ENCODE results near the gene SUMO1. TPM values are rescaled to one million over a fixed set of nuclear protein-coding genes. Genes with fewer than 3 reads are reported as not detected.

The SUMO1 gene
- total and polyA plus RNA-seq, 10 of the 15 experiments (the other 5 are each of a cell fraction or from before 2014, with no cell fraction given): 105 to 458 (median 199) TPM

DNA sequence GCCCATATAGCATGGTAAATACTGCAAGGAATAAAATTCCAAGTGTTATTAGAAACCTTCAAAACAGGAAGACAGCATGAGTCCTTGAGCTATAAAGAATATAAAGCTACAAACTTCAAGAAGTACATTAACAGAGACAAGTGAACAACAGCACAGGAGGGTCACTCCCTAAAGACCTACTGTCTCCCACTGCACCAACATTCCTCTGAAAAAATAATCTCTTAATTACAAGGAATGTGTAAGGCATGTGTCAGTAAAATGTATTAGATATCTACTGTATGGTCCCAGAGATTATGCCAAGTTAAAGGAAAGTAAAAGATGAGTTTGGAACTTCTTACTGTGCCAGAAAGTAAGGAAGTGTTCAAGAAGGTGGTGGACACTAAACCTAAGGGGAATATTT lies 29.9 kb downstream of the SUMO1 start (continued):
- TF ChIP-seq, protein P1, sequence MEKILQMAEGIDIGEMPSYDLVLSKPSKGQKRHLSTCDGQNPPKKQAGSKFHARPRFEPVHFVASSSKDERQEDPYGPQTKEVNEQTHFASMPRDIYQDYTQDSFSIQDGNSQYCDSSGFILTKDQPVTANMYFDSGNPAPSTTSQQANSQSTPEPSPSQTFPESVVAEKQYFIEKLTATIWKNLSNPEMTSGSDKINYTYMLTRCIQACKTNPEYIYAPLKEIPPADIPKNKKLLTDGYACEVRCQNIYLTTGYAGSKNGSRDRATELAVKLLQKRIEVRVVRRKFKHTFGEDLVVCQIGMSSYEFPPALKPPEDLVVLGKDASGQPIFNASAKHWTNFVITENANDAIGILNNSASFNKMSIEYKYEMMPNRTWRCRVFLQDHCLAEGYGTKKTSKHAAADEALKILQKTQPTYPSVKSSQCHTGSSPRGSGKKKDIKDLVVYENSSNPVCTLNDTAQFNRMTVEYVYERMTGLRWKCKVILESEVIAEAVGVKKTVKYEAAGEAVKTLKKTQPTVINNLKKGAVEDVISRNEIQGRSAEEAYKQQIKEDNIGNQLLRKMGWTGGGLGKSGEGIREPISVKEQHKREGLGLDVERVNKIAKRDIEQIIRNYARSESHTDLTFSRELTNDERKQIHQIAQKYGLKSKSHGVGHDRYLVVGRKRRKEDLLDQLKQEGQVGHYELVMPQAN (conservative IDR thresholded peaks at IDR 0.05): no peak
- TF ChIP-seq RAD51 (IDR thresholded peaks at IDR 0.05): no peak

DNA sequence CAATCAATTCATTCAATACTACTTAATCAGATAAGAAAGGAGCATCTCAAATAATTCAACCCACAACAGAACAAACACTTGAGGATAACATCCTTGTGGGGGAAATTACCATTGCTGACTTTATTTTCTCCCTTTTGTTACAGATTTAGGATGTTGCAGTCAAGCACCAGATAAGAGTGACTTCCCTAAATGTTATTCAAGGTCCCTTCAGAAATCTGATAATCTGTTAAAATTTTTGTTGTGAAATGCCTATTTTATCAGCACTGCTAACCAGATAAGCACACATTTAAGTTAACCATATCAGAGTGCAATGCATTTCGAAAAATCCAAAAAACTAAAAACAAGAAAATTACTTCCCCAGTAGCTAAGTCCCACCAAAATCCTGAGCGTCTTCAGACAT lies 33.5 kb downstream of the SUMO1 start:
- H3K27ac ChIP-seq (ENCODE audit: control insufficient read depth, insufficient read depth): no peak overlapping the region
- FAIRE-seq (no peak), DNase-seq (ENCODE audit: low read depth, low spot score) (no peak), ATAC-seq (no peak)
- H3K4me1 ChIP-seq (ENCODE audit: control insufficient read depth, insufficient read depth, low read length): no peaks in the 10 kb centered on the region
- in situ Hi-C loops (cut with MboI) (no loop called here), intact Hi-C loops (cut with micrococcal nuclease; ENCODE audit: unreplicated experiment) (no loop called here)
- H3K9ac ChIP-seq (ENCODE audit: control insufficient read depth, insufficient read depth, low read length): no peak overlapping the region
- no peak overlapping the region for H3K4me3 ChIP-seq
- 95% methylated on average over 2 of the region's 2 CpGs for WGBS (ENCODE audit: insufficient coverage, insufficient replicate concordance, low lambda C conversion rate, missing lambda C conversion rate)
- TF ChIP-seq POLR2A (IDR thresholded peaks at IDR 0.05; ENCODE audit: low read depth, low read length) (no peak), EZH2 (IDR thresholded peaks at IDR 0.05; ENCODE audit: borderline replicate concordance, control insufficient read depth, low read depth, low read length) (no peak), NR2C1 (IDR thresholded peaks at IDR 0.05) (no peak), HDAC6 (IDR thresholded peaks at IDR 0.05; ENCODE audit: unreplicated experiment) (no peak), ZNF207 (IDR thresholded peaks at IDR 0.05; ENCODE audit: borderline replicate concordance) (no peak), ZNF384 (IDR thresholded peaks at IDR 0.05; ENCODE audit: borderline replicate concordance, low read depth, low read length) (no peak), BMI1 (IDR thresholded peaks at IDR 0.05; ENCODE audit: borderline replicate concordance) (no peak), JUNB (IDR thresholded peaks at IDR 0.05) (no peak), POU2F2 (IDR thresholded peaks at IDR 0.05; ENCODE audit: borderline replicate concordance, low read depth, low read length) (no peak), KLF5 (IDR thresholded peaks at IDR 0.05; ENCODE audit: partially characterized antibody) (no peak)
- TF ChIP-seq, protein P2, sequence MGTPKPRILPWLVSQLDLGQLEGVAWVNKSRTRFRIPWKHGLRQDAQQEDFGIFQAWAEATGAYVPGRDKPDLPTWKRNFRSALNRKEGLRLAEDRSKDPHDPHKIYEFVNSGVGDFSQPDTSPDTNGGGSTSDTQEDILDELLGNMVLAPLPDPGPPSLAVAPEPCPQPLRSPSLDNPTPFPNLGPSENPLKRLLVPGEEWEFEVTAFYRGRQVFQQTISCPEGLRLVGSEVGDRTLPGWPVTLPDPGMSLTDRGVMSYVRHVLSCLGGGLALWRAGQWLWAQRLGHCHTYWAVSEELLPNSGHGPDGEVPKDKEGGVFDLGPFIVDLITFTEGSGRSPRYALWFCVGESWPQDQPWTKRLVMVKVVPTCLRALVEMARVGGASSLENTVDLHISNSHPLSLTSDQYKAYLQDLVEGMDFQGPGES (IDR thresholded peaks at IDR 0.05): no peak
- TF ChIP-seq, protein P3, sequence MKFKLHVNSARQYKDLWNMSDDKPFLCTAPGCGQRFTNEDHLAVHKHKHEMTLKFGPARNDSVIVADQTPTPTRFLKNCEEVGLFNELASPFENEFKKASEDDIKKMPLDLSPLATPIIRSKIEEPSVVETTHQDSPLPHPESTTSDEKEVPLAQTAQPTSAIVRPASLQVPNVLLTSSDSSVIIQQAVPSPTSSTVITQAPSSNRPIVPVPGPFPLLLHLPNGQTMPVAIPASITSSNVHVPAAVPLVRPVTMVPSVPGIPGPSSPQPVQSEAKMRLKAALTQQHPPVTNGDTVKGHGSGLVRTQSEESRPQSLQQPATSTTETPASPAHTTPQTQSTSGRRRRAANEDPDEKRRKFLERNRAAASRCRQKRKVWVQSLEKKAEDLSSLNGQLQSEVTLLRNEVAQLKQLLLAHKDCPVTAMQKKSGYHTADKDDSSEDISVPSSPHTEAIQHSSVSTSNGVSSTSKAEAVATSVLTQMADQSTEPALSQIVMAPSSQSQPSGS (IDR thresholded peaks at IDR 0.05; ENCODE audit: low read length): no peak
- no TSS peak for BruUV-seq (replicated peaks)
- peaks cover 0 to 11% of the 10 kb centered on the region in 2 experiments; a peak in 2 of 4 replicates for H3K36me3 ChIP-seq (ENCODE audit: control insufficient read depth in 2 of 2, insufficient read depth in 2 of 2, low read length in 1 of 2)
- ChIA-PET CTCF (interaction anchor here (0.8 to 1.9 kb wide), 2 partner anchors 26 to 73 kb away, joined by 3 to 4 read pairs; no protein-coding TSS in a partner anchor), POLR2A (no interaction called here), RAD21 (ENCODE audit: unreplicated experiment) (no interaction called here), SMC1A (ENCODE audit: uncharacterized antibody, unreplicated experiment) (interaction anchor here (0.6 to 0.9 kb wide), 2 partner anchors 162 to 247 kb away, joined by 3 read pairs; no protein-coding TSS in a partner anchor)
- H3K4me2 ChIP-seq (ENCODE audit: control insufficient read depth, insufficient read depth): no peak overlapping the region
- no peaks in the 10 kb centered on the region for H4K20me1 ChIP-seq (ENCODE audit: control insufficient read depth, insufficient read depth)
- no peaks in the 10 kb centered on the region for H3K9me3 ChIP-seq (replicated peaks; ENCODE audit: control insufficient read depth, insufficient read depth, low read length)
- no peaks in the 10 kb centered on the region for H3K79me2 ChIP-seq (ENCODE audit: control insufficient read depth, insufficient read depth, low read length)
- H3K27me3 ChIP-seq (replicated peaks in 1 of 2; ENCODE audit: control insufficient read depth in 2 of 2, insufficient read depth in 2 of 2, low read length in 1 of 2): no peaks in the 10 kb centered on the region
- H2AFZ ChIP-seq (ENCODE audit: control insufficient read depth, low read depth, low read length): no peak overlapping the region
